ENCODE measurements around the gene DHDH. TPM values are rescaled to one million over a fixed set of nuclear protein-coding genes. Genes with fewer than 3 reads are reported as not detected.
"Not testable (repeated sequence)": the region's sequence is repeated elsewhere in the genome, so short reads cannot be mapped to it uniquely, and the experiment has no call there.

DHDH gene
- total RNA-seq, 1 donor from 2014 or later = not detected

DNA sequence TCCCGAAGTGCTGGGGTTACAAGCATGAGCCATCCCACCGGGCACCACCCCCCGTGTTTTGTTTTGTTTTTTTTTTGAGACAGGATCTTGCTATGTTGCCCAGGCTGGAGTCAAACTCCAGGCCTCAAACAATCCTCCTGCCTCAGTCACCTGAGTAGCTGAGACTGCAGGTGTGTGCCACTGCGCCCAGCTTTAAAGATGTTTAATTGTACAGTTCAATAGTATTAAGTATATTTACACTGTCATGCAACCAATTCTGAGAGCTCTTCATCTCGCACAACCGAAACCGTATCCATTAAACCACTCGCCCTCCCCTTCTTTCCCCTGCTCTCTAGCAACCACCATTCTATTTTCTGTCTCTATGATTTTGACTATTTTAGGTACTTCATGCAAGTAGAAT, 17.7 kb upstream of the DHDH start:
- no peak for DNase-seq (ENCODE audit: low spot score)

DNA sequence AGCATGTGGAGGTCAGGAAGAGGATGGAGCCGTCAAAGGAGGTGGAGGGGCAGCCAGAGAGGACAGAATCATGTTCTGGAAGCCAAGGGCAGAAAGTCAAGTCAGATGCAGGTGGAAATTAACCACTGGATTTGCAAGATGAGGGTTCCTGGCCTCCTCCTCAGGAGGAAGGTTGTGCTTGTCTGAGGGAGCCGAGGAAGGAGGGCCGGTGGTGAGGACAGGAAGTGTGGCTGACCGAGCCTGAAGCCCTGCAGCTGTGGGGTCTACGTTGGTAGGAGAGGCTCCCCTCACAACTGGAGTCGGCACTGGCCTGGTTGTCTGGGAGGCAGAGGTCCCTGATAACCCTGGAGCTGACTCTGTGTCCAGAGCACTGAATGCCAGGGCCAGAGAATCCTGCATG, 15.4 kb upstream of the DHDH start:
- DNase-seq (ENCODE audit: low spot score) = no peak

DNA sequence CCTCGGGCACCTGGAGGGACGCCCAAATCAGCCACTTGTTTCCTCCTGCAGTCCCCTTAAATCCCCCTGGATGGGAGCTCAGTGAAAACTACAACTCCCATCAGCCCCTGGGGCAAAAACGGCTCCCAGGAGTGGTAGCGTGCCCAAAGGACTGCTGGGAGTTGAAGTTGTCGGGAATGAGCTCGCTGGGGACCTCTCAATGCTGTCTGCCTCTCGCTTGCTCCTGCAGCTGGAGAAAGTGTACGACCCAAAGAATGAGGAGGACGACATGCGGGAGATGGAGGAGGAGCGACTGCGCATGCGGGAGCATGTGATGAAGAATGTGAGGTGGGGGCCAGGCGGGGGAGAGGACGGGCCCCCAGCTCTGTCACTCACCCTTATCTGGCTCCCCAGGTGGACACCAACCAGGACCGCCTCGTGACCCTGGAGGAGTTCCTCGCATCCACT, 14.7 kb upstream of the DHDH start:
- no peak for DNase-seq (ENCODE audit: low spot score)

DNA sequence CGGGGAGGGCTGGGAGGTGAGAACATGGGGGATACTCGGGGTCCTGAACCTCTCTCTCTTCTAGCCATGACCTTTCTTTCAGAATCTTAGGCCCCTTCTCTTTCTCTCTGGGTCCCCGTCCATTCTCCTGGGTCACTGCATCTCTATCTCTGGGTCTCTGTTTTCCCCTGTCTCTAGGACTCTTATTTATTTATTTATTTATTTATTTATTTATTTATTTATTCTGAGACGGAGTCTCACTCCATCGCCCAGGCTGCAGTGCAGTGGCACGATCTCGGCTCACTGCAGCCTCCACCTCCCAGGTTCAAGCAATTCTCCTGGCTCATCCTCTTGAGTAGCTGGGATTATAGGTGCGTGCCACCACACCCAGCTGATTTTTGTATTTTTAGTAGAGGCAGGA, 14.2 kb upstream of the DHDH start:
- DNase-seq (ENCODE audit: low spot score) = not testable (repeated sequence)

DNA sequence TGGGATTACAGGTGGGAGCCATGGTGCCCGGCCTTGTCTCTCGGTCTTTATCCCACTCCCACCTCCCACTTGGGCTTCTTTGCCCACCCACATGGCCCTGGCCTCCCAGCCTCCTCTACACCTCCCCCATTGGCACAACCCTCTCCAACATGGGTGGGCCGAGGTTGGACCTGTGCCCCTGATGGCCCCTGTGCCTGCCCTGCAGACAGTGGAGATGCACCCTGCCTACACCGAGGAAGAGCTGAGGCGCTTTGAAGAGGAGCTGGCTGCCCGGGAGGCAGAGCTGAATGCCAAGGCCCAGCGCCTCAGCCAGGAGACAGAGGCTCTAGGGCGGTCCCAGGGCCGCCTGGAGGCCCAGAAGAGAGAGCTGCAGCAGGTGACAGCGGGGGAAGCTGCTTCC, 12.6 kb upstream of the DHDH start:
- DNase-seq (ENCODE audit: low spot score) = no peak

GRCh38 chr19:48921721-48922500, 11.6 kb upstream of the DHDH start:
- no peak for DNase-seq (ENCODE audit: low spot score)

- no peak for DNase-seq (ENCODE audit: low spot score)
These were observed 10.7 kb upstream of the DHDH start for GRCh38 chr19:48922548-48923490.

- DNase-seq (ENCODE audit: low spot score) = no peak
These were observed 8.2 kb upstream of the DHDH start for GRCh38 chr19:48925240-48925843.

DNA sequence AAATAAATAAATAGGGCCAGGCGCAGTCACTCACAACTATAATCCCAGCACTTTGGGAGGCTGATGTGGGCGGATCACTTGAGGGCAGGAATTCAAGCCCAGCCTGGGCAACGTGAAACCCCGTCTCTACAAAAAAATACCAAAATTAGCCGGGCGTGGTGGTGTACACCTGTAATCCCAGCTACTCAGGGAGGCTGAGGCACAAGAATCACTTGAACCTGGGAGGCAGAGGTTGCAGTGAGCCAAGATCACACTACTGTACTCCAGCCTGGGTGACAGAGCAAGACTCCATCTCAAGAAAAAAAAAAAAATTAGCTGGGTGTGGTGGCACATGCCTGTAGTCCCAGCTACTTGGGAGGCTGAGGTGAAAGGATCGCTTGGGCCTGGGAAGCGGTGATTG, 7.6 kb upstream of the DHDH start:
- not testable (repeated sequence) for DNase-seq (ENCODE audit: low spot score)

DNA sequence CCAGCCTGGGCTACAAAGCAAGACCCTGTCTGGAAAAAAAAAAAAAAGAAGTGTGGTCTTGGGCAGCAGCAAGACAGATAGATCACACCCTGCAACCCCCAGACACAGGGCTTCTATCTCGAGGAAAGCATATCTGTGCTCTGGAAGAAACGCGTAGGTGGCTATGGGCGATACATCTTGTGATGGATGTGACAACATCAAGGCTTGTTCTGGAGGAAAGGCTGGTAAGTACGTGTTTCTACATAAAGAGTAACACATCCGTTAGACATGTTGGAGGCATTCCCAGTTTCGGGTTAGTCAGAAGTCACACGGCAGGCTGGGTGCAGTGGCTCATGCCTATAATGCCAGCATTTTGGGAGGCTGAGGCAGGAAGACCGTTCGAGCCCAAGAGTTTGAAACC, 6.6 kb upstream of the DHDH start:
- DNase-seq (ENCODE audit: low spot score) = peak; percentile 81

GRCh38 chr19:48927692-48928091, 5.8 kb upstream of the DHDH start:
- not testable (repeated sequence) for DNase-seq (ENCODE audit: low spot score)

DNA sequence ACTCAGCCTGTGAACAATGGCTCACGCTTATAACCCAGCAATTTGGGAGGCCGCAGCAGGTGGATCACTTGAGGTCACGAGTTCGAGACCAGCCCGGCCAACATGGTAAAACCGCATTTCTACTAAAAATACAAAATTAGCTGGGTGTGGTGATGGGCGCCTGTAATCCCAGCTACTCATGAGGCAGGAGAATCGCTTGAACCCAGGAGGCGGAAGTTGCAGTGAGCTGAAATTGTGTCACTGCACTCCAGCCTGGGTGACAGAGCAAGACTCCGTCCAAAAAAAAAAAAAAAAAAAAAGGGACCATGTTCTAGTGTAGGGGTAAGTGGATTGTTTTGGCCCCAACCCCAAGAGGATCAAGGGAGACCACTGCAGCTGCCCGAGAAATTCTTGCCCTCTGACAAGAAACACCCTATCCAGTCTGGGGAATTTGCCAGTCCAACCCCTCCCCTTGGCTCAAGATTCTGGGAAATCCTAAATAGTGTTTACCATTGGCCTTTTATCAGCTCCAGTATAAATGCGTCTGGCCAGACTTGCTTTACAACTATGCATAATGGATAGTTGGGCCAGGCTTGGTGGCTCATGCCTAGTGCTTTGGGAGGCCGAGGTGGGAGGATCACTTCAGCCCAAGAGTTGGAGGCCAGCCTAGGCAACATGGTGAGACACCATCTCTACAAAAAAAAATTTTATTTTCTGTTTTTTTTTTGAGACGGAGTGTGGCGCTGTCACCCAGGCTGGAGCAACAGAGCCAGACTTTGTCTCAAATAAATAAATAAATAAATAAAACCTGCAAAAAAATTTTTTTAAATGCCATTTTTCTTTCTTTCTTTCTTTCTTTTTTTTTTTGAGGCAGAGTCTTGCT, 5.1 kb upstream of the DHDH start:
- no peak for DNase-seq (ENCODE audit: low spot score)

- DNase-seq (ENCODE audit: low spot score) = no peak
These were observed 1.3 kb downstream of the DHDH start for GRCh38 chr19:48934837-48935236.

DNA sequence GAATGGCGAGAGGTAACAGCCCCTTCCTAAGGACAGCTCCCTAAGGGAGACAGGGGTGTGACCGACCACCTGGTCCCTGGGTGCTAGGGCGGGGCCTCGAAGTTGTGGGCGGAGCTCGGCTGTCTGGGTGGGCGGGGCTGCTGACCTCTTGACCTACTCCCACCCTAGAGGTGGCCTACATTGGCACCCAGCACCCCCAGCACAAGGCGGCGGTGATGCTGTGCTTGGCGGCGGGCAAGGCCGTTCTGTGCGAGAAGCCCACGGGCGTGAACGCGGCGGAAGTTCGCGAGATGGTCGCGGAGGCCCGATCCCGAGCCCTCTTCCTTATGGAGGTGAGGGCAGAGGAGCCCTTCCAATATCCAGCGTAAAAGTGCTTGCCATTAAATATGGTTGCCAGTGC, 2.4 kb downstream of the DHDH start:
- no peak for DNase-seq (ENCODE audit: low spot score)

DNA sequence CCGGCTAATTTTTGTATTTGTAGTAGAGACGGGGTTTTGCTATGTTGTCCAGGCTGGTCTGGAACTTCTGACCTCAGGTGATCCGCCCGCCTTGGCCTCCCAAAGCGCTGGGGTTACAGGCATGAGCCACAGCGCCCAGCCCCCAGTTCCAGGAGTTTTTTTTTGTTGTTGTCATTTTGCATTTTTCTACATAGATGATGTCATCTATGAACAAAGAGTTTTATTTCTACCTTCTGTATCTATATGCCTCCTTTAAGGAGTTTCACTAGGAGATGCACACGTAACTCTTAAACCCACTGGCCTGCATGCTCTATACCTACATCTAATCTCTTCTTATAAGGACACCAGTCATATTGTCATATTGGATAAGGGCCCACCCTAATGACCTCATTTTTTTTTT, 4.8 kb downstream of the DHDH start:
- no peak for DNase-seq (ENCODE audit: low spot score)

GRCh38 chr19:48940902-48941301, 7.4 kb downstream of the DHDH start:
- no peak for DNase-seq (ENCODE audit: low spot score)

GRCh38 chr19:48943081-48943480, 9.6 kb downstream of the DHDH start:
- no peak for DNase-seq (ENCODE audit: low spot score)

DNA sequence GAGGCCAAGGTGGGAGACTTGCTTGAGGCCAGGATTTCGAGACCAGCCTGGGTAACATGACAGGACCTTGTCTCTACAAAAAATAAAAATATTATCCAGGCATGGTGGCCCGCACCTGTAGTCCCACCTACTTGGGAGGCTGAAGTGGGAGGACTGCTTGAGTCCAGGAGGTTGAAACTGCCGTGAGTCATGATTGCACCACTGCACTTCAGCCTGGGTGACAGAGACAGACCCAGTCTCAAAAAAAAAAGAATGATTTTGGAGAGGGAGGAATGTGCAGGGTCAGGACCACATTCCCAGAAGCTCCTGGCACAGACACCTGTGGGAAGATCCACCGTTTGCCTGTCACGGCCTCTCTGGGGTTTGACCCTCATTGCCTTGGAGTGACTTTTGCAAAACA, 11.9 kb downstream of the DHDH start:
- DNase-seq (ENCODE audit: low spot score) = no peak

GRCh38 chr19:48945817-48946216, 12.3 kb downstream of the DHDH start:
- DNase-seq (ENCODE audit: low spot score) = no peak

GRCh38 chr19:48946463-48947257, 13.2 kb downstream of the DHDH start:
- DNase-seq (ENCODE audit: low spot score) = no peak

GRCh38 chr19:48947258-48947542, 13.7 kb downstream of the DHDH start:
- no peak for DNase-seq (ENCODE audit: low spot score)
